Measurements from ENCODE around the gene ARMCX5.

GRCh38 chrX:102627640-102628039, 28.3 kb downstream of the ARMCX5 start:
- TF ChIP-seq CTCF (IDR thresholded peaks at IDR 0.05; ENCODE audit: insufficient read depth, low read length, poor library complexity, severe bottlenecking) (no peak), EZH2phosphoT487 (conservative IDR thresholded peaks at IDR 0.05; ENCODE audit: low read length) (no peak)

All from SU-DHL-6 (cell line).